WERI-Rb-1 (cell line): ENCODE measurements around the gene DGCR2.

Source experiments
- DNase-seq: peaks from one replicate; pipeline ENCODE4 v3.0.0-alpha.2; 2020
- H3K27ac ChIP-seq: fragments of 250-450 bp; sonication (Bioruptor Pico); 2 replicates; pipeline ENCODE4 v1.5.1; 2020; ENCODE audit warnings: mild to moderate bottlenecking, moderate library complexity
- H3K27me3 ChIP-seq: fragments of 250-450 bp; sonication (Bioruptor Pico); 2 replicates; pipeline ENCODE4 v1.5.1; 2021; ENCODE audit warnings: mild to moderate bottlenecking, low read depth, moderate library complexity; ENCODE audit not compliant: insufficient read depth, severe bottlenecking
- H3K36me3 ChIP-seq: fragments of 250-450 bp; sonication (Bioruptor Pico); 2 replicates; pipeline ENCODE4 v1.5.1; 2020; ENCODE audit warnings: mild to moderate bottlenecking, moderate library complexity
- H3K4me3 ChIP-seq: 2 replicates; pipeline ENCODE4 v1.5.1; 2011; ENCODE audit warnings: low read depth, mild to moderate bottlenecking, control low read depth, low read length
- H3K9me3 ChIP-seq: fragments of 250-450 bp; sonication (Bioruptor Pico); 2 replicates; pipeline ENCODE4 v1.5.1; 2021; ENCODE audit warnings: mild to moderate bottlenecking, moderate library complexity; ENCODE audit not compliant: severe bottlenecking
- CTCF ChIP-seq: IDR thresholded peaks from 2 replicates; pipeline ENCODE4 v1.5.1; 2011; ENCODE audit warnings: low read depth, mild to moderate bottlenecking, control low read depth, inconsistent platforms, low read length

DGCR2 gene

GRCh38 chr22:19147195-19147780 is 25.1 kb upstream of the DGCR2 start:
- peaks cover 10% of the 10 kb centered on the region for H3K36me3 ChIP-seq
- peaks cover 40% of the 10 kb centered on the region for H3K27me3 ChIP-seq
- H3K9me3 ChIP-seq = peaks cover 3% of the 10 kb centered on the region
- H3K4me3 ChIP-seq = no peak overlapping the region
- no peak overlapping the region for H3K27ac ChIP-seq
- DNase-seq = peak; percentile 41
- TF ChIP-seq CTCF = peak; percentile 34; the same call in 1 of the 2 replicates

DNA sequence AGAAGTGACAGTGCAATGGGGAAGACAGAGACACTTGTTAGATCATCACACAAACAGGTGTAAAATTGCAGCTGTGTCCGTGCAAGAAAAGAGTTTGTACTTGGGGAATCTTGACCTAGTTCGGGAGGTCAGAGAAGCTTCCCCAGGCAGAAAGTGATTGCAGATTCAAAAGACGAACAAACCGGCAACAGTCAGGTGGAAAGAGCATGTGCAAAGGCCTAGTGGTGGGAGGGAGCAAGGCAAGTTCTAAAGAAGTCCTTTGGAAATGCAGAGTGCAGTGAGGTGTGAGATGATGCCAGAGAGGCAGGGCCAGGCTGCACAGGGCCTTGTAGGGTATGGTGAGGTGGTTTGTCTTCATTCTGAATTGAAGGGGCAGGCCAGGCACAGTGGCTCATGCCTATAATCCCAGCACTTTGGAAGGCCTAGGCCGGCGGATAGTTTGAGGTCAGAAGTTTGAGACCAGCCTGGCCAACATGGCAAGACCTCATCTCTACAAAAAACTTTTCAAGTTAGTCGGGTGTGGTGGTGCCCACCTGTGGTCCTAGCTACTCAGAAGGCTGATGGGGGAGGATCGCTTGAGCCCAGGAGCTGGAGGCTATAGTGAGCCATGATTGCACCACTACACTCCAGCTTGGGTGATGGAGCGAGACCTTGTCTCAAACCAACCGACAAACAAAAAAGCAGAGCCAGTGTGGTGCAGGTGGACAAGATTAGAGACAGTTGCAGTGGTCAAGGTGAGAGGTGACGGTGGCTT is 24.2 kb upstream of the DGCR2 start:
- peaks cover 19% of the 10 kb centered on the region for H3K36me3 ChIP-seq
- H3K4me3 ChIP-seq = no peak overlapping the region
- DNase-seq = no peak
- H3K9me3 ChIP-seq = peaks cover 2% of the 10 kb centered on the region
- 0 out of 2 replicates have a peak, but pooled peaks have one; percentile 1 for TF ChIP-seq CTCF
- peaks cover 31% of the 10 kb centered on the region for H3K27me3 ChIP-seq
- H3K27ac ChIP-seq = no peak overlapping the region

DNA sequence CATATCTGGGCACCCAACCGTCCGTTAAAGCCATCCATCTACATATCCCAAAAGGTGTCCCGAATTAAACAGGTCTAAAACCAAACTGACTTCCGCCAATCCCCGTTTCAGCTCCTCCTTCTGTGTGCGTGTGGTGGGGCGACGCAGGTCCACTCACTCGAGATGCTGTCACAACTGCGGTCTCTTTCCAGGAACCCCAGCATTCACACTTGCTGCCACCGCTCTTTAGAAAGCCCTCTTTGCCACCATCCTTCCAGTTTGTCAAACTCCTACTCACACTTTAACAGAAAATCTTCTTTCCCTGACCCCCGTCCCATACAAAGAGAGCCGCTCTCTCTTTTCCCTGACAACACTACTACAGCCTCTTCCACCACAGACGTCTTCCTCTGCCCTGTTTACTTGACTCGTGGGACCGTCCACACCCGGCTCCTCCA is 21.8 kb upstream of the DGCR2 start:
- no peak for TF ChIP-seq CTCF
- Histone ChIP-seq H3K4me3 (peak overlapping the region; percentile 90), H3K9me3 (no peaks in the 10 kb centered on the region), H3K36me3 (peaks cover 41% of the 10 kb centered on the region), H3K27ac (peak overlapping the region; percentile 69), H3K27me3 (peaks cover 14% of the 10 kb centered on the region)
- no peak for DNase-seq

- Histone ChIP-seq H3K27ac (no peak overlapping the region), H3K36me3 (peaks cover 49% of the 10 kb centered on the region), H3K9me3 (no peaks in the 10 kb centered on the region), H3K27me3 (peaks cover 7% of the 10 kb centered on the region), H3K4me3 (no peak overlapping the region)
- no peak for DNase-seq
- no peak for TF ChIP-seq CTCF
These were observed 21.0 kb upstream of the DGCR2 start for GRCh38 chr22:19143212-19143611.

DNA sequence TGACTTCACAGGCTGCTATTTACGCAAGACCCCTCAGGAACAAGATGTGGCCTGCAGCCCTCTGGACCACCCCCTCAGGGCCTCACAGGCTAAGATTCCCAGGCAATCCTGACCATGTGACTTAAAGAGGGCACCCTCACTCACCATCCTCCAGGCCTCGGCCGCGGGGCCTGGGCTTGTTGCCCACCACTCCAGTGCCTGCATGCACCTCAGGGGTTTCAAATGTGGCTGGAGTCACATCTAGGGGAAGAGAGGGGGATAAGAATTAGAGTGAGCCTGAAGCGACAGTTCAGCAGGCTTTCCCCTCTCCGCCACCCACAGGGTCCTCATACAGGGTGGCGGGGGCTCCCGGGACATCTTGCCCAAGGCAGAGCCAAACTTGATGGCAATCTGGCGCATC is 20.2 kb upstream of the DGCR2 start:
- no peaks in the 10 kb centered on the region for H3K27me3 ChIP-seq
- H3K36me3 ChIP-seq = peaks cover 57% of the 10 kb centered on the region
- DNase-seq = no peak
- no peak overlapping the region for H3K27ac ChIP-seq
- H3K4me3 ChIP-seq = no peak overlapping the region
- H3K9me3 ChIP-seq = no peaks in the 10 kb centered on the region
- no peak for TF ChIP-seq CTCF

DNA sequence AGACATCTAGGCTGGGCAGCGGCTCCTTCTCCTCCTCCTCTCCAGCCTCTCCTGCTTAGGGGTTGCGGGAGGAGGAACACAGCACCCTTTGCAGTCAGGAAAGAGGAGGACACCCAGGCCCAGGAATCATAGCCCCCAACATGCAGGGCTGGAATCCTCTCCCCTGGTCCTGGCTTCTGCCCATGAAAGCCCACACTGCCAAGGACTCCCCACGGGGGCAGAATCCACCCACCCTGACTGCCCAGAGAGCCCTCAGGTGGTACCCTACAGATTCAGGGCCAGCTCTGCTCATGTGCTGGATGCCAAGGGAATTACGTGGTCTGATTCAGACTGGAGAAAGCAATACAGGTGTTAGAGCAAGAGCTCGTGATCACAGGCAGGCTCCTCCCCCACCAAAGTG is 17.8 kb upstream of the DGCR2 start:
- TF ChIP-seq CTCF = no peak
- H3K4me3 ChIP-seq = no peak overlapping the region
- no peak overlapping the region for H3K27ac ChIP-seq
- H3K9me3 ChIP-seq = no peaks in the 10 kb centered on the region
- no peak for DNase-seq
- H3K27me3 ChIP-seq = no peaks in the 10 kb centered on the region
- peaks cover 77% of the 10 kb centered on the region for H3K36me3 ChIP-seq
